Smooth muscle cell (in vitro differentiated cells): ENCODE data around the gene CBX6. TPM values are rescaled to one million over a fixed set of nuclear protein-coding genes. Genes with fewer than 3 reads are reported as not detected.

ENCODE experiments used
- DNase-seq: peaks from one replicate; lab custom pipeline; 2025; ENCODE audit not compliant: unreplicated experiment; lab: John Stamatoyannopoulos, UW
- H2AFZ ChIP-seq: fragments of 200-600 bp; sonication (generic); 2 replicates; pipeline ENCODE4 v1.6.0; 2016; ENCODE audit warnings: antibody characterized with exemption, low read depth, mild to moderate bottlenecking
- H3F3A ChIP-seq: fragments of 200-600 bp; sonication (generic); 2 replicates; pipeline ENCODE4 v1.6.0; 2017; ENCODE audit warnings: antibody characterized with exemption, low read depth
- H3K27ac ChIP-seq: fragments of 200-600 bp; sonication (generic); 2 replicates; pipeline ENCODE4 v1.5.1; 2016; ENCODE audit warnings: low read depth, mild to moderate bottlenecking
- H3K27me3 ChIP-seq: fragments of 200-600 bp; sonication (generic); 2 replicates; pipeline ENCODE4 v1.6.1; 2016; ENCODE audit warnings: low read depth, mild to moderate bottlenecking
- H3K36me3 ChIP-seq: fragments of 200-600 bp; sonication (generic); 2 replicates; pipeline ENCODE4 v1.5.1; 2016; ENCODE audit warnings: low read depth
- H3K4me1 ChIP-seq: fragments of 200-600 bp; sonication (generic); 2 replicates; pipeline ENCODE4 v1.5.1; 2016; ENCODE audit warnings: low read depth
- H3K4me2 ChIP-seq: fragments of 200-600 bp; sonication (generic); 2 replicates; pipeline ENCODE4 v1.6.0; 2016; ENCODE audit warnings: mild to moderate bottlenecking
- H3K4me3 ChIP-seq: fragments of 200-600 bp; sonication (generic); 2 replicates; pipeline ENCODE4 v1.5.1; 2016; ENCODE audit warnings: mild to moderate bottlenecking
- H3K79me2 ChIP-seq: fragments of 200-600 bp; sonication (generic); 2 replicates; pipeline ENCODE4 v1.6.0; 2016; ENCODE audit warnings: low read depth, mild to moderate bottlenecking
- H3K9ac ChIP-seq: fragments of 200-600 bp; sonication (generic); 2 replicates; pipeline ENCODE4 v1.6.0; 2016; ENCODE audit warnings: low read depth
- H3K9me3 ChIP-seq: fragments of 200-600 bp; sonication (generic); replicated peaks from 2 replicates; pipeline ENCODE4 v1.5.1; 2016; ENCODE audit warnings: low read depth
- H4K20me1 ChIP-seq: fragments of 200-600 bp; sonication (generic); 2 replicates; pipeline ENCODE4 v1.6.0; 2016; ENCODE audit warnings: low read depth
- whole genome bisulfite sequencing: methylation state at CpG from one replicate; pipeline ENCODE4 v1.1.7; 2016; ENCODE audit warnings: low lambda C conversion rate; 5-methylcytosine and 5-hydroxymethylcytosine counted together
- polyA plus RNA-seq: library from polyadenylated mRNA; unstranded; fragments of >200 nt; fragmentation: Nextera tagmentation; extraction: Ambion mirVana; gene quantifications from 2 replicates; pipeline ENCODE4 v1.2.1, GENCODE V29; 2016
- total RNA-seq: library from RNA; depleted of rRNA; stranded (reverse); fragments of >200 nt; gene quantifications from 2 replicates; pipeline ENCODE4 v1.2.3, GENCODE V29; 2014
- TF ChIP-seq, protein P1 (sequence below): fragments of 200-600 bp; sonication (generic); IDR thresholded peaks from 2 replicates; pipeline ENCODE4 v1.5.1; 2017; ENCODE audit warnings: borderline replicate concordance, mild to moderate bottlenecking, antibody characterized with exemption; ENCODE audit not compliant: insufficient read depth, poor library complexity, severe bottlenecking

Gene CBX6
- total and polyA plus RNA-seq, 2 experiments from 2014 or later = 11.6 to 23.9 TPM

DNA sequence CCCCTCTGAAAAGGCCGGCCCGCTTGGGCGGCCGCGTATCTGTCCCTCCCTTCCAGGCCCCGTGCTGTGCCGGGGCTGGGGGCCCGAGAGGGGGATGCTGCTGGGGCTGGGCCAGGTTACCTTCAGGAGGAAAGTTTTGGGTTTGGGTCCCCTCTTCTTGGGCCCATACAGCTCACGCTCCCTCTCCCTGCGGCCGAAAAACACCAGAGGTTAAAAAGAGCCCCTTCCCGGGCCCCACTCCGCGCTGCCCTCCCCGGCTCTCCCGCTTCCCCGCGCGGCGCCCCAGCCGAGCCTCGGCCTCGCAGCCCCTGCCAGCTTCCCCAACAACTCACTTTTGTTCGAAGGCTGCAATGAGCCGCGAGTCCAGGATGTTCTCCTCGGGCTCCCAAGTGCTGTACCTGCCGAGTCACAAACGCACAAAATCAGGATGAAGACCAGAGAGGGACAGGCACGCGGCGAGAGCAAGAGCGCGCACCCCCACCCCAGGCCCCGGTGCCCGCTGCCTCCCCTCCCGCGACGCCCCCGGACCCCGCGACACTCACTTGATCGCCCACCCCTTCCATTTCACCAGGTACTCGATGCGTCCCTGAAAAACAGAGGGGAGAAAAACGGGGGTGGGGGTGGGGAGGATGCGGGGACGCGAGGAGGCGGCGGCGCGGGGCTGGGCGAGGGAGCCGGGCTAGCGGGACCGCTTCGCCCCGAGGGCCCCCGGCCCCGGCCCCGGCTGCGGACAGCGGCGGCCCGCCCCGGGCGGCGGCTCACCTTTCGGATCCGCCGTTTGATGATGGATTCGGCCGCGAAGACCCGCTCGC is 450 bp downstream of the CBX6 start:
- peak overlapping the region; percentile 95 for H3K4me2 ChIP-seq
- no peaks in the 10 kb centered on the region for H3K27me3 ChIP-seq
- H3K79me2 ChIP-seq = peaks cover 4% of the 10 kb centered on the region
- H3K4me3 ChIP-seq = peak overlapping the region; percentile 94
- H4K20me1 ChIP-seq = peaks cover 36% of the 10 kb centered on the region
- H2AFZ ChIP-seq = peak overlapping the region; percentile 92
- H3K4me1 ChIP-seq = peaks cover 15% of the 10 kb centered on the region
- TF ChIP-seq, protein P1, sequence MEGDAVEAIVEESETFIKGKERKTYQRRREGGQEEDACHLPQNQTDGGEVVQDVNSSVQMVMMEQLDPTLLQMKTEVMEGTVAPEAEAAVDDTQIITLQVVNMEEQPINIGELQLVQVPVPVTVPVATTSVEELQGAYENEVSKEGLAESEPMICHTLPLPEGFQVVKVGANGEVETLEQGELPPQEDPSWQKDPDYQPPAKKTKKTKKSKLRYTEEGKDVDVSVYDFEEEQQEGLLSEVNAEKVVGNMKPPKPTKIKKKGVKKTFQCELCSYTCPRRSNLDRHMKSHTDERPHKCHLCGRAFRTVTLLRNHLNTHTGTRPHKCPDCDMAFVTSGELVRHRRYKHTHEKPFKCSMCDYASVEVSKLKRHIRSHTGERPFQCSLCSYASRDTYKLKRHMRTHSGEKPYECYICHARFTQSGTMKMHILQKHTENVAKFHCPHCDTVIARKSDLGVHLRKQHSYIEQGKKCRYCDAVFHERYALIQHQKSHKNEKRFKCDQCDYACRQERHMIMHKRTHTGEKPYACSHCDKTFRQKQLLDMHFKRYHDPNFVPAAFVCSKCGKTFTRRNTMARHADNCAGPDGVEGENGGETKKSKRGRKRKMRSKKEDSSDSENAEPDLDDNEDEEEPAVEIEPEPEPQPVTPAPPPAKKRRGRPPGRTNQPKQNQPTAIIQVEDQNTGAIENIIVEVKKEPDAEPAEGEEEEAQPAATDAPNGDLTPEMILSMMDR = no peak
- peak overlapping the region; percentile 42 for H3K27ac ChIP-seq
- H3K9me3 ChIP-seq = no peaks in the 10 kb centered on the region
- peak overlapping the region; percentile 73 for H3K9ac ChIP-seq
- H3F3A ChIP-seq = peaks cover 4% of the 10 kb centered on the region
- WGBS = under 1% methylated on average over 23 of the region's 77 CpGs
- H3K36me3 ChIP-seq = no peaks in the 10 kb centered on the region
- DNase-seq = no peak

DNA sequence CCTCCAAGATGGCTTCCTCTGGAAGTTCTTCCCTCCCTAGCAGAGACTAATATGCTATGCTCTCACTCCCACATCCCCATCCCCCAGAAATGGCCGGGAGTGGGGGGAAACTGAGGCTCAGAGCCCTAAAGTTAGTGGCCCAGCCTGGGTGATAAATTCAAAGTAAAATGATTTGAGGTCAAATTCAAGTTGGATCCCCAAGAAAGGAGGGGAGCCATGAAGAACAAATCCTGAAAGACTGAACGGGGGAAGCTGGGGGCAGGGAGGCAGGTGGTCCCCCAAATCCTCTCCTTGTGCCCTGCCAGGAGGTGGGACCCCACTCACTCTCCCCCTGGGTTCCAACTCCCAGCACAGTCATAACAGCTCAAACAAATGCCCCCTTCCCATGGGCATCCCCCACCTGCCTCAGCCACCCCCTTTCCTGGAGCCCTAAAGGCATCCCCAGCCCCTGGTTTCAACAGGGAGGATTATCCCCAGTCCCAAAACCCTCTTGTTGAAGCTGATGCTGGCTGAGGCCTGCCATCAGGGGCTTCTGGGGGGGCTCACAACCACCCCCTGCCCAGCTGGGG is 1.1 kb downstream of the CBX6 start:
- peak overlapping the region; percentile 92 for H2AFZ ChIP-seq
- peak overlapping the region; percentile 73 for H3K9ac ChIP-seq
- no peaks in the 10 kb centered on the region for H3K27me3 ChIP-seq
- no peaks in the 10 kb centered on the region for H3K36me3 ChIP-seq
- peak overlapping the region; percentile 95 for H3K4me2 ChIP-seq
- no peak for DNase-seq
- H3K4me1 ChIP-seq = peaks cover 15% of the 10 kb centered on the region
- whole genome bisulfite sequencing = 82% methylated on average over 2 of the region's 2 CpGs
- TF ChIP-seq, protein P1 = no peak
- no peaks in the 10 kb centered on the region for H3K9me3 ChIP-seq
- peaks cover 43% of the 10 kb centered on the region for H4K20me1 ChIP-seq
- H3F3A ChIP-seq = peaks cover 4% of the 10 kb centered on the region
- H3K79me2 ChIP-seq = peaks cover 4% of the 10 kb centered on the region
- H3K27ac ChIP-seq = peak overlapping the region; percentile 42
- peak overlapping the region; percentile 94 for H3K4me3 ChIP-seq

DNA sequence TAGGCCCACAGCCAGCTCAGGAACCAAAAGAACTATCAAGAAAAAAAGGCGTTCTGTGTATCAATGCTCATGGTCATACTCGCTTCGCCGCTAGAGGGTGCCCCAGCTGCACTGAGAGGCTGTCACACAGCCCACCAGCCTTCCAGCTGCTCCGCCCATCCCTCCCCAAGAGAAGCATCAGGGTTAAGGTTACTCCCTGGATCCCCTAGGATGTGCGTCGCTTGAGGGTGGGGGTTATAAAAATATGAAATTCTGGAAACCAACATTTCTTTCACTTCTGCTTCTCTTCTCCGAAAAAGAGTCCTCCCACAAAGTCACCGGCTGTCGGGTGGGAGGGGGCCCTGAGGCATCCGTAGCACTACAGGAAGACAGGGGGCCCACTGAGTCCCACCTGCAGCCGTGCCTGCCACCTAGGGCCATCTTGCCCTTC is 1.7 kb downstream of the CBX6 start:
- Histone ChIP-seq H3K79me2 (peaks cover 4% of the 10 kb centered on the region), H3K27ac (no peak overlapping the region), H3F3A (peaks cover 4% of the 10 kb centered on the region), H3K9ac (no peak overlapping the region), H4K20me1 (peaks cover 48% of the 10 kb centered on the region), H3K4me1 (peaks cover 15% of the 10 kb centered on the region), H2AFZ (no peak overlapping the region), H3K36me3 (no peaks in the 10 kb centered on the region), H3K27me3 (no peaks in the 10 kb centered on the region), H3K9me3 (no peaks in the 10 kb centered on the region), H3K4me3 (peak overlapping the region; percentile 94), H3K4me2 (peak overlapping the region; percentile 95)
- WGBS = 26% methylated on average over 12 of the region's 12 CpGs
- TF ChIP-seq, protein P1 = peak; percentile 86
- peak; percentile 42 for DNase-seq

DNA sequence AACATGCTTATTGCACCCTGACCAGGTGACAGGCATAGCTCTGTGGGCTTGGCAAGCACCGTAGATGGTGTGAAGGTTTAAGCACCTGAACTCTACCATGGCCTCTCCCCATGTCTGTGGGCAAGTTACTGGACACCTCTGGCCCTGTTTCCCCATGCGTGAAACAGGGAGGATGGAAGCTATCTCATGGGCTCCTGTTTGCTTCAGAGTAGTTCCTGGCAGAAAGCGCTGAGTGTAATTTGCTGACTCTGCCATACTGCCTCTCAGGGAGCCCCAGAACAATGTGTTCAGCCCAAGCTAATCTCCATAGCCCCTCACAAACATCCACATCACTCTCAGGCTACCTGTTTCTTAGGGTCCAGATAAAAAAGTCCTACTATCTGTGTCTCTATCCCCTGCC is 2.4 kb downstream of the CBX6 start:
- Histone ChIP-seq H3K36me3 (no peaks in the 10 kb centered on the region), H3K4me1 (peaks cover 15% of the 10 kb centered on the region), H3K4me3 (no peak overlapping the region), H3K79me2 (peaks cover 4% of the 10 kb centered on the region), H3F3A (peaks cover 4% of the 10 kb centered on the region), H4K20me1 (peaks cover 55% of the 10 kb centered on the region), H2AFZ (no peak overlapping the region), H3K27ac (no peak overlapping the region), H3K9ac (no peak overlapping the region), H3K27me3 (no peaks in the 10 kb centered on the region), H3K9me3 (no peaks in the 10 kb centered on the region), H3K4me2 (no peak overlapping the region)
- no peak for DNase-seq
- TF ChIP-seq, protein P1 = no peak
- 99% methylated on average over 3 of the region's 3 CpGs for WGBS
